ENCODE results near the gene VAMP5. TPM values are rescaled to one million over a fixed set of nuclear protein-coding genes. Genes with fewer than 3 reads are reported as not detected.

The VAMP5 gene
- total and polyA plus RNA-seq, 10 of the 15 experiments (the other 5 are each of a cell fraction or from before 2014, with no cell fraction given): 3.8 to 52.7 (median 24.1) TPM

DNA sequence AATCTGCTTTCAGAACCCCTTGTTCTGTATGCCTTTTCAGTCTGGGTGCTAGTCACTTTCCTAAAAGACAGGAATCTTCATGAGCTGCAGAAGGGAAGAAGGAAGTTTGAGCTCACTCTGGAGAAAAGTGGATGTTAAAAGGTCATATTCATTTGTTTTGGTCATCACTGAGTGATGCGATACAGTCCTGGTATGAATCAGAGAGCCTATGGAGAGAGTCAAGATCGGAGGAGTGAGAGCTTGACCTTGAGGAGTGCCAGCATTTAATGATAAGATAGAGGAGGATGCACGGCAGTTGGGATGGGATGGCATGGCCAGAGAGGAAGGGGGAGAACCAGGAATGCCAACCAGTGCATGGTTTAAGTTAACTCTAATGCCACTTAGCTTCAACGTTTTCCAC lies 51.4 kb downstream of the VAMP5 start:
- no peak for DNase-seq (ENCODE audit: low read depth, low spot score)
- Histone ChIP-seq H3K9me3 (replicated peaks; ENCODE audit: control insufficient read depth, insufficient read depth, low read length) (no peaks in the 10 kb centered on the region), H3K9ac (ENCODE audit: control insufficient read depth, insufficient read depth, low read length) (no peak overlapping the region), H3K4me3 (no peak overlapping the region), H2AFZ (ENCODE audit: control insufficient read depth, low read depth, low read length) (no peak overlapping the region), H3K4me2 (ENCODE audit: control insufficient read depth, insufficient read depth) (no peak overlapping the region), H3K36me3 (ENCODE audit: control insufficient read depth in 2 of 2, insufficient read depth in 2 of 2, low read length in 1 of 2) (peaks cover 24 to 34% of the 10 kb centered on the region in 2 experiments), H3K4me1 (ENCODE audit: control insufficient read depth, insufficient read depth, low read length) (no peaks in the 10 kb centered on the region), H4K20me1 (ENCODE audit: control insufficient read depth, insufficient read depth) (no peaks in the 10 kb centered on the region), H3K27me3 (replicated peaks in 1 of 2; ENCODE audit: control insufficient read depth in 2 of 2, insufficient read depth in 2 of 2, low read length in 1 of 2) (no peaks in the 10 kb centered on the region), H3K27ac (ENCODE audit: control insufficient read depth, insufficient read depth) (no peak overlapping the region), H3K79me2 (ENCODE audit: control insufficient read depth, insufficient read depth, low read length) (no peaks in the 10 kb centered on the region)
- RAD21 ChIA-PET (ENCODE audit: unreplicated experiment): interaction anchor here (0.9 to 3.4 kb wide), 2 partner anchors 13 to 70 kb away, joined by 3 to 20 read pairs; no protein-coding TSS in a partner anchor
- CTCF ChIA-PET: interaction anchor here (0.6 to 5.2 kb wide), 13 partner anchors 10 to 608 kb away, joined by 3 to 162 read pairs (median 20); no protein-coding TSS in a partner anchor
- POLR2A ChIA-PET: interaction anchor here (0.6 kb wide), 1 partner anchor 449 kb away, joined by 4 read pairs; no protein-coding TSS in a partner anchor
- no peak for FAIRE-seq
- 48% methylated on average over 4 of the region's 4 CpGs for WGBS (ENCODE audit: insufficient coverage, insufficient replicate concordance, low lambda C conversion rate, missing lambda C conversion rate)
- no peak for TF ChIP-seq BRCA1 (IDR thresholded peaks at IDR 0.05; ENCODE audit: low read depth, low read length)
- TF ChIP-seq KAT2A (conservative IDR thresholded peaks at IDR 0.05; ENCODE audit: control insufficient read depth, low read depth, low read length): no peak
- TF ChIP-seq, protein P1, sequence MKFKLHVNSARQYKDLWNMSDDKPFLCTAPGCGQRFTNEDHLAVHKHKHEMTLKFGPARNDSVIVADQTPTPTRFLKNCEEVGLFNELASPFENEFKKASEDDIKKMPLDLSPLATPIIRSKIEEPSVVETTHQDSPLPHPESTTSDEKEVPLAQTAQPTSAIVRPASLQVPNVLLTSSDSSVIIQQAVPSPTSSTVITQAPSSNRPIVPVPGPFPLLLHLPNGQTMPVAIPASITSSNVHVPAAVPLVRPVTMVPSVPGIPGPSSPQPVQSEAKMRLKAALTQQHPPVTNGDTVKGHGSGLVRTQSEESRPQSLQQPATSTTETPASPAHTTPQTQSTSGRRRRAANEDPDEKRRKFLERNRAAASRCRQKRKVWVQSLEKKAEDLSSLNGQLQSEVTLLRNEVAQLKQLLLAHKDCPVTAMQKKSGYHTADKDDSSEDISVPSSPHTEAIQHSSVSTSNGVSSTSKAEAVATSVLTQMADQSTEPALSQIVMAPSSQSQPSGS (IDR thresholded peaks at IDR 0.05; ENCODE audit: low read length): no peak
- TF ChIP-seq, protein P2, sequence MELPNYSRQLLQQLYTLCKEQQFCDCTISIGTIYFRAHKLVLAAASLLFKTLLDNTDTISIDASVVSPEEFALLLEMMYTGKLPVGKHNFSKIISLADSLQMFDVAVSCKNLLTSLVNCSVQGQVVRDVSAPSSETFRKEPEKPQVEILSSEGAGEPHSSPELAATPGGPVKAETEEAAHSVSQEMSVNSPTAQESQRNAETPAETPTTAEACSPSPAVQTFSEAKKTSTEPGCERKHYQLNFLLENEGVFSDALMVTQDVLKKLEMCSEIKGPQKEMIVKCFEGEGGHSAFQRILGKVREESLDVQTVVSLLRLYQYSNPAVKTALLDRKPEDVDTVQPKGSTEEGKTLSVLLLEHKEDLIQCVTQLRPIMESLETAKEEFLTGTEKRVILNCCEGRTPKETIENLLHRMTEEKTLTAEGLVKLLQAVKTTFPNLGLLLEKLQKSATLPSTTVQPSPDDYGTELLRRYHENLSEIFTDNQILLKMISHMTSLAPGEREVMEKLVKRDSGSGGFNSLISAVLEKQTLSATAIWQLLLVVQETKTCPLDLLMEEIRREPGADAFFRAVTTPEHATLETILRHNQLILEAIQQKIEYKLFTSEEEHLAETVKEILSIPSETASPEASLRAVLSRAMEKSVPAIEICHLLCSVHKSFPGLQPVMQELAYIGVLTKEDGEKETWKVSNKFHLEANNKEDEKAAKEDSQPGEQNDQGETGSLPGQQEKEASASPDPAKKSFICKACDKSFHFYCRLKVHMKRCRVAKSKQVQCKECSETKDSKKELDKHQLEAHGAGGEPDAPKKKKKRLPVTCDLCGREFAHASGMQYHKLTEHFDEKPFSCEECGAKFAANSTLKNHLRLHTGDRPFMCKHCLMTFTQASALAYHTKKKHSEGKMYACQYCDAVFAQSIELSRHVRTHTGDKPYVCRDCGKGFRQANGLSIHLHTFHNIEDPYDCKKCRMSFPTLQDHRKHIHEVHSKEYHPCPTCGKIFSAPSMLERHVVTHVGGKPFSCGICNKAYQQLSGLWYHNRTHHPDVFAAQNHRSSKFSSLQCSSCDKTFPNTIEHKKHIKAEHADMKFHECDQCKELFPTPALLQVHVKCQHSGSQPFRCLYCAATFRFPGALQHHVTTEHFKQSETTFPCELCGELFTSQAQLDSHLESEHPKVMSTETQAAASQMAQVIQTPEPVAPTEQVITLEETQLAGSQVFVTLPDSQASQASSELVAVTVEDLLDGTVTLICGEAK (IDR thresholded peaks at IDR 0.05; ENCODE audit: borderline replicate concordance): no peak
- TF ChIP-seq SREBF2 (IDR thresholded peaks at IDR 0.05; ENCODE audit: low read length): no peak
- TF ChIP-seq, protein P3, sequence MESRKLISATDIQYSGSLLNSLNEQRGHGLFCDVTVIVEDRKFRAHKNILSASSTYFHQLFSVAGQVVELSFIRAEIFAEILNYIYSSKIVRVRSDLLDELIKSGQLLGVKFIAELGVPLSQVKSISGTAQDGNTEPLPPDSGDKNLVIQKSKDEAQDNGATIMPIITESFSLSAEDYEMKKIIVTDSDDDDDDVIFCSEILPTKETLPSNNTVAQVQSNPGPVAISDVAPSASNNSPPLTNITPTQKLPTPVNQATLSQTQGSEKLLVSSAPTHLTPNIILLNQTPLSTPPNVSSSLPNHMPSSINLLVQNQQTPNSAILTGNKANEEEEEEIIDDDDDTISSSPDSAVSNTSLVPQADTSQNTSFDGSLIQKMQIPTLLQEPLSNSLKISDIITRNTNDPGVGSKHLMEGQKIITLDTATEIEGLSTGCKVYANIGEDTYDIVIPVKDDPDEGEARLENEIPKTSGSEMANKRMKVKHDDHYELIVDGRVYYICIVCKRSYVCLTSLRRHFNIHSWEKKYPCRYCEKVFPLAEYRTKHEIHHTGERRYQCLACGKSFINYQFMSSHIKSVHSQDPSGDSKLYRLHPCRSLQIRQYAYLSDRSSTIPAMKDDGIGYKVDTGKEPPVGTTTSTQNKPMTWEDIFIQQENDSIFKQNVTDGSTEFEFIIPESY (IDR thresholded peaks at IDR 0.05): no peak
- TF ChIP-seq, protein P4, sequence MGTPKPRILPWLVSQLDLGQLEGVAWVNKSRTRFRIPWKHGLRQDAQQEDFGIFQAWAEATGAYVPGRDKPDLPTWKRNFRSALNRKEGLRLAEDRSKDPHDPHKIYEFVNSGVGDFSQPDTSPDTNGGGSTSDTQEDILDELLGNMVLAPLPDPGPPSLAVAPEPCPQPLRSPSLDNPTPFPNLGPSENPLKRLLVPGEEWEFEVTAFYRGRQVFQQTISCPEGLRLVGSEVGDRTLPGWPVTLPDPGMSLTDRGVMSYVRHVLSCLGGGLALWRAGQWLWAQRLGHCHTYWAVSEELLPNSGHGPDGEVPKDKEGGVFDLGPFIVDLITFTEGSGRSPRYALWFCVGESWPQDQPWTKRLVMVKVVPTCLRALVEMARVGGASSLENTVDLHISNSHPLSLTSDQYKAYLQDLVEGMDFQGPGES (IDR thresholded peaks at IDR 0.05): no peak
- TF ChIP-seq ZNF217 (IDR thresholded peaks at IDR 0.05): no peak
- no peak for TF ChIP-seq ASH2L (IDR thresholded peaks at IDR 0.05; ENCODE audit: borderline replicate concordance, low read depth)
- TF ChIP-seq, protein P5, sequence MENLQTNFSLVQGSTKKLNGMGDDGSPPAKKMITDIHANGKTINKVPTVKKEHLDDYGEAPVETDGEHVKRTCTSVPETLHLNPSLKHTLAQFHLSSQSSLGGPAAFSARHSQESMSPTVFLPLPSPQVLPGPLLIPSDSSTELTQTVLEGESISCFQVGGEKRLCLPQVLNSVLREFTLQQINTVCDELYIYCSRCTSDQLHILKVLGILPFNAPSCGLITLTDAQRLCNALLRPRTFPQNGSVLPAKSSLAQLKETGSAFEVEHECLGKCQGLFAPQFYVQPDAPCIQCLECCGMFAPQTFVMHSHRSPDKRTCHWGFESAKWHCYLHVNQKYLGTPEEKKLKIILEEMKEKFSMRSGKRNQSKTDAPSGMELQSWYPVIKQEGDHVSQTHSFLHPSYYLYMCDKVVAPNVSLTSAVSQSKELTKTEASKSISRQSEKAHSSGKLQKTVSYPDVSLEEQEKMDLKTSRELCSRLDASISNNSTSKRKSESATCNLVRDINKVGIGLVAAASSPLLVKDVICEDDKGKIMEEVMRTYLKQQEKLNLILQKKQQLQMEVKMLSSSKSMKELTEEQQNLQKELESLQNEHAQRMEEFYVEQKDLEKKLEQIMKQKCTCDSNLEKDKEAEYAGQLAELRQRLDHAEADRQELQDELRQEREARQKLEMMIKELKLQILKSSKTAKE (IDR thresholded peaks at IDR 0.05; ENCODE audit: low read depth, poor library complexity, severe bottlenecking): no peak
- no peak for TF ChIP-seq ZNF622 (IDR thresholded peaks at IDR 0.05)
- no peak for TF ChIP-seq BHLHE40 (IDR thresholded peaks at IDR 0.05; ENCODE audit: borderline replicate concordance in 1 of 2, low read depth in 2 of 2, low read length in 1 of 2)
- no peak for ATAC-seq
- intact Hi-C loops (cut with micrococcal nuclease; ENCODE audit: unreplicated experiment) (loop anchor here (2.0 to 5.0 kb wide), 3 partner anchors 71 to 177 kb away; no protein-coding TSS in a partner anchor), in situ Hi-C loops (cut with MboI) (loop anchor here (5.0 kb wide), 1 partner anchor 72 kb away; no protein-coding TSS in a partner anchor)
- no TSS peak for BruUV-seq (replicated peaks)
- SMC1A ChIA-PET (ENCODE audit: uncharacterized antibody, unreplicated experiment): interaction anchor here (1.0 to 3.4 kb wide), 5 partner anchors 13 to 216 kb away, joined by 3 to 71 read pairs (median 4); no protein-coding TSS in a partner anchor

All from GM12878 (cell line).